ENCODE measurements around the gene EXOC6B. TPM values are rescaled to one million over a fixed set of nuclear protein-coding genes. Genes with fewer than 3 reads are reported as not detected.

The EXOC6B gene
- total and polyA plus RNA-seq, 2 of the 8 experiments (the other 6 are each of a cell fraction or from before 2014, with no cell fraction given), result 13.5 to 33.0 TPM

- Histone ChIP-seq H3K4me3 (ENCODE audit: extremely low read depth in 1 of 4, insufficient read depth in 2 of 4, low read depth in 3 of 4, low read length in 4 of 4) (no peak overlapping the region), H3K18ac (ENCODE audit: extremely low read depth, low read length) (no peak overlapping the region), H3K9ac (replicated peaks in 1 of 4; ENCODE audit: extremely low read depth in 1 of 4, low read depth in 3 of 4, low read length in 3 of 4) (no peak overlapping the region), H2AK5ac (ENCODE audit: low read depth, low read length) (no peak overlapping the region), H3K23ac (ENCODE audit: insufficient read length) (no peak overlapping the region), H3K79me1 (ENCODE audit: low read depth, low read length) (no peaks in the 10 kb centered on the region), H3K4me1 (replicated peaks in 1 of 4; ENCODE audit: control insufficient read depth in 3 of 4, insufficient read depth in 4 of 4, low read length in 3 of 4) (no peaks in the 10 kb centered on the region), H4K91ac (replicated peaks; ENCODE audit: insufficient read length, low read length) (no peak overlapping the region), H2BK20ac (ENCODE audit: low read length) (no peak overlapping the region), H3K27me3 (replicated peaks in 1 of 4; ENCODE audit: control insufficient read depth in 3 of 4, extremely low read depth in 1 of 4, insufficient read depth in 3 of 4, low read length in 3 of 4) (no peaks in the 10 kb centered on the region), H3K56ac (replicated peaks; ENCODE audit: insufficient read length, low read depth, low read length) (no peak overlapping the region), H2AFZ (ENCODE audit: low read length) (no peak overlapping the region), H3K9me3 (ENCODE audit: insufficient read depth in 2 of 2, low read depth in 1 of 2, low read length in 1 of 2) (no peaks in the 10 kb centered on the region), H3K79me2 (ENCODE audit: control insufficient read depth in 1 of 2, insufficient read depth in 2 of 2, low read length in 2 of 2) (no peaks in the 10 kb centered on the region), H3K4ac (replicated peaks; ENCODE audit: insufficient read length, low read depth, low read length) (no peak overlapping the region), H3K14ac (ENCODE audit: insufficient read length) (no peak overlapping the region), H4K8ac (ENCODE audit: extremely low read depth, insufficient read depth, low read length) (no peak overlapping the region), H3K27ac (ENCODE audit: low read depth, low read length) (no peak overlapping the region), H4K20me1 (replicated peaks in 1 of 2; ENCODE audit: control insufficient read depth in 1 of 2, insufficient read depth in 2 of 2, low read length in 2 of 2) (no peaks in the 10 kb centered on the region), H3K36me3 (ENCODE audit: control insufficient read depth in 2 of 4, insufficient read depth in 4 of 4, low read length in 3 of 4) (no peaks in the 10 kb centered on the region; a peak in 1 of 8 replicates), H2BK120ac (replicated peaks; ENCODE audit: low read depth, low read length) (no peak overlapping the region), H3K4me2 (ENCODE audit: insufficient read depth in 1 of 2, low read depth in 2 of 2, low read length in 2 of 2) (no peak overlapping the region), H2BK12ac (ENCODE audit: low read depth, low read length) (no peak overlapping the region), H3K23me2 (ENCODE audit: low read depth, low read length) (no peaks in the 10 kb centered on the region), H2BK15ac (ENCODE audit: low read length) (no peak overlapping the region), H2BK5ac (ENCODE audit: low read depth, low read length) (no peak overlapping the region), H4K5ac (ENCODE audit: insufficient read length, low read depth, low read length) (no peak overlapping the region)
- ChIA-PET POLR2A (ENCODE audit: partially characterized antibody) (no interaction called here), CTCF (ENCODE audit: partially characterized antibody) (no interaction called here)
- TF ChIP-seq RAD21 (IDR thresholded peaks at IDR 0.05 in 1 of 2, conservative IDR thresholded peaks at IDR 0.05 in 1 of 2; ENCODE audit: low read depth in 2 of 2, low read length in 2 of 2), result no peak
- TF ChIP-seq TCF12 (IDR thresholded peaks at IDR 0.05; ENCODE audit: low read depth, low read length), result no peak
- TF ChIP-seq GABPA (IDR thresholded peaks at IDR 0.05; ENCODE audit: borderline replicate concordance, insufficient read depth, low read length), result no peak
- no peak for TF ChIP-seq CBX5 (IDR thresholded peaks at IDR 0.05; ENCODE audit: low read depth, low read length)
- no peak for TF ChIP-seq BRCA1 (IDR thresholded peaks at IDR 0.05; ENCODE audit: low read depth, low read length)
- TF ChIP-seq USF2 (IDR thresholded peaks at IDR 0.05; ENCODE audit: low read length), result no peak
- TF ChIP-seq KDM4A (IDR thresholded peaks at IDR 0.05; ENCODE audit: low read depth, low read length, severe bottlenecking), result no peak
- no peak for TF ChIP-seq HDAC6 (IDR thresholded peaks at IDR 0.05; ENCODE audit: low read depth, low read length)
- TF ChIP-seq CTBP2 (IDR thresholded peaks at IDR 0.05; ENCODE audit: borderline replicate concordance, insufficient read depth, insufficient read length, low read length), result no peak
- 89% methylated on average over 3 of the region's 3 CpGs; no CpG with 5 or more reads in 1 of the 2 experiments for WGBS, 2 experiments (ENCODE audit: extremely low coverage in 1 of 2, insufficient coverage in 1 of 2, insufficient read length in 1 of 2, insufficient replicate concordance in 2 of 2, low coverage in 1 of 2, low lambda C conversion rate in 2 of 2, missing lambda C conversion rate in 1 of 2)
- FAIRE-seq, result no peak
- no peak for DNase-seq (ENCODE audit: low read depth in 1 of 2, low spot score in 2 of 2)
Measured at GRCh38 chr2:72166279-72166678, 659.6 kb downstream of the EXOC6B start.
